K562 (cell line): ENCODE data around the gene KIF17. TPM values are rescaled to one million over a fixed set of nuclear protein-coding genes. Genes with fewer than 3 reads are reported as not detected.

ENCODE experiments used
- ATAC-seq: fragments of 200-7000 bp; cut with Tn5 transposase; 3 replicates; pipeline ENCODE4 v1.9.1; 2020; ENCODE audit warnings: moderate library complexity
- BruUV-seq: library from RNA; stranded (reverse); fragments of 400-500 nt; replicated peaks from 2 replicates; lab custom pipeline; 2021; lab: Mats Ljungman, UMichigan
- CTCF ChIA-PET: fragments of 300-600 bp; formaldehyde crosslinking; extraction: SDS; loops from one replicate; lab custom pipeline; 2021; ENCODE audit warnings: low intra/inter-chr PET ratio; lab: Yijun Ruan, JAX
- POLR2A ChIA-PET: fragments of 300-600, 350-650 bp; sonication (Branson Sonifier 250); formaldehyde crosslinking; extraction: SDS; loops from one replicate; lab custom pipeline; 2021; ENCODE audit warnings: antibody characterized with exemption, inconsistent platforms; lab: Yijun Ruan, JAX
- DNase-seq, 4 experiments: peaks; one replicate each; pipeline versions ENCODE4 v3.0.0 to v3.0.0-alpha.2; 2011 to 2018; ENCODE audit warnings: low spot score in 3 of 4, mixed read lengths in 3 of 4; ENCODE audit errors: extremely low read depth in 1 of 4
- FAIRE-seq: peaks from 2 replicates; lab custom pipeline; 2011; peaks lifted over from hg19 to GRCh38; lab: Jason Lieb, UNC
- H2AFZ ChIP-seq: 2 replicates; pipeline ENCODE4 v1.6.0; 2011; ENCODE audit warnings: low read depth, low read length, control low read depth, inconsistent platforms
- H3K27ac ChIP-seq: fragments of 200-600 bp; 3 replicates; pipeline ENCODE4 v1.8.0; 2011; ENCODE audit warnings: low read depth, mild to moderate bottlenecking, control low read depth, inconsistent platforms, low read length, moderate library complexity, mixed read lengths; ENCODE audit errors: extremely low read depth
- H3K27me3 ChIP-seq, 2 experiments: fragments of 300-600 bp in 1 of 2; 2 replicates in 1 of 2; 3 replicates in 1 of 2; pipeline versions ENCODE4 v1.6.0 to v1.8.0; 2011; ENCODE audit warnings: inconsistent platforms in 2 of 2, low read length in 2 of 2, mild to moderate bottlenecking in 1 of 2, mixed read lengths in 1 of 2, moderate library complexity in 1 of 2; ENCODE audit not compliant: control insufficient read depth in 2 of 2, insufficient read depth in 2 of 2
- H3K36me3 ChIP-seq: fragments of 300-600 bp; 3 replicates; pipeline ENCODE4 v1.8.0; 2011; ENCODE audit warnings: mild to moderate bottlenecking, low read length, inconsistent platforms; ENCODE audit not compliant: control insufficient read depth, insufficient read depth
- H3K4me1 ChIP-seq, 2 experiments: fragments of 200-600 bp in 1 of 2; replicated peaks in 1 of 2; 2 replicates in 1 of 2; 3 replicates in 1 of 2; pipeline versions ENCODE4 v1.5.1 to v1.8.0; 2011; ENCODE audit warnings: inconsistent platforms in 2 of 2, low read length in 2 of 2, mild to moderate bottlenecking in 1 of 2, mixed read lengths in 1 of 2, moderate library complexity in 1 of 2; ENCODE audit not compliant: control insufficient read depth in 2 of 2, insufficient read depth in 2 of 2
- H3K4me2 ChIP-seq: 2 replicates; pipeline ENCODE4 v1.6.1; 2011; ENCODE audit warnings: low read length, control low read depth, inconsistent platforms, mixed read lengths; ENCODE audit not compliant: insufficient read depth
- H3K4me3 ChIP-seq: fragments of 200-600 bp; sonication (generic), shearing (Covaris generic); 2 replicates; pipeline ENCODE4 v1.5.1; 2016; ENCODE audit warnings: control low read depth, inconsistent platforms
- H3K79me2 ChIP-seq: fragments of 200-600 bp; 3 replicates; pipeline ENCODE4 v1.8.0; 2011; ENCODE audit warnings: low read length, inconsistent platforms; ENCODE audit not compliant: control insufficient read depth, insufficient read depth
- H3K9ac ChIP-seq, 2 experiments: 2 replicates each; pipeline versions ENCODE4 v1.6.0 to v1.6.1; 2011; ENCODE audit warnings: low read depth in 2 of 2, low read length in 2 of 2, control low read depth in 1 of 2, inconsistent platforms in 1 of 2, mild to moderate bottlenecking in 1 of 2, mixed read lengths in 1 of 2; ENCODE audit not compliant: insufficient read depth in 1 of 2
- H3K9me1 ChIP-seq: one replicate; pipeline ENCODE4 v1.6.0; 2011; ENCODE audit warnings: inconsistent platforms, mild to moderate bottlenecking, low read length, moderate library complexity; ENCODE audit not compliant: control insufficient read depth, insufficient read depth
- H3K9me3 ChIP-seq: replicated peaks from 2 replicates; pipeline ENCODE4 v1.5.1; 2011; ENCODE audit warnings: low read depth, low read length, inconsistent platforms; ENCODE audit not compliant: control insufficient read depth, insufficient read depth
- H4K20me1 ChIP-seq: replicated peaks from 2 replicates; pipeline ENCODE4 v1.6.1; 2011; ENCODE audit warnings: low read length, inconsistent platforms, mixed read lengths; ENCODE audit not compliant: control insufficient read depth, insufficient read depth
- ATF2 ChIP-seq: sonication (generic); formaldehyde crosslinking; IDR thresholded peaks from 2 replicates; pipeline ENCODE4 v1.8.1; 2022; ENCODE audit warnings: missing genetic modification reagents
- CGGBP1 ChIP-seq: fragments of 250-450 bp; sonication (Bioruptor Pico); IDR thresholded peaks from 2 replicates; pipeline ENCODE4 v1.9.0; 2021; ENCODE audit warnings: mild to moderate bottlenecking
- CREM ChIP-seq: IDR thresholded peaks from 2 replicates; pipeline ENCODE4 v1.6.1; 2014; ENCODE audit warnings: antibody characterized with exemption, low read depth
- FOSL1 ChIP-seq: fragments of 200-800 bp; sonication (Bioruptor generic); conservative IDR thresholded peaks from 2 replicates; pipeline ENCODE4 v1.6.1; 2016; ENCODE audit warnings: missing genetic modification characterization, missing compliant biosample characterization
- FUS ChIP-seq: fragments of 200-400 bp; formaldehyde crosslinking; optimal IDR thresholded peaks from 2 replicates; pipeline ENCODE3; 2017; ENCODE audit warnings: low read depth, low read length
- ILF3 ChIP-seq: fragments of 450-650 bp; IDR thresholded peaks from 2 replicates; pipeline ENCODE4 v1.6.1; 2018; ENCODE audit warnings: antibody characterized with exemption, mild to moderate bottlenecking, moderate library complexity, borderline replicate concordance
- PCBP1 ChIP-seq: fragments of 200-400 bp; formaldehyde crosslinking; IDR thresholded peaks from 2 replicates; pipeline ENCODE4 v1.6.1; 2018; ENCODE audit warnings: mild to moderate bottlenecking, low read depth, low read length; ENCODE audit not compliant: poor library complexity, severe bottlenecking
- ZBTB12 ChIP-seq: fragments of 250-450 bp; sonication (Bioruptor Pico); IDR thresholded peaks from 2 replicates; pipeline ENCODE4 v1.4.0; 2020
- ZNF184 ChIP-seq: sonication (generic); formaldehyde crosslinking; IDR thresholded peaks from 2 replicates; pipeline ENCODE4 v1.5.0; 2020; ENCODE audit warnings: missing genetic modification reagents
- ZNF239 ChIP-seq: fragments of 250-450 bp; sonication (Bioruptor Pico); IDR thresholded peaks from 2 replicates; pipeline ENCODE4 v1.4.0; 2020; ENCODE audit warnings: mild to moderate bottlenecking
- WGBS: fragments of 100-300 bp; shearing (Covaris generic); methylation state at CpG from one replicate; pipeline ENCODE4 v1.1.6; 2016; ENCODE audit warnings: low coverage, mixed read lengths; ENCODE audit not compliant: insufficient coverage; ENCODE audit errors: missing lambda C conversion rate; 5-methylcytosine and 5-hydroxymethylcytosine counted together
- in situ Hi-C: fragments of 300-500 bp; cut with MboI; formaldehyde crosslinking; loops from 4 replicates; pipeline ENCODE4 v1.15.0; 2018; ENCODE audit warnings: inconsistent platforms, mixed read lengths
- intact Hi-C: fragments of 100-400 bp; cut with micrococcal nuclease; formaldehyde crosslinking; loops from 2 replicates; pipeline ENCODE4 v1.14.2; 2022
- polyA plus RNA-seq, 8 experiments: library from polyadenylated mRNA; depleted of rRNA in 4 of 8; stranded (reverse) in 5 of 8; unstranded in 3 of 8; fragments of >200 nt; fragmentation: Nextera tagmentation in 2 of 8; fragmentation: Illumina TruSeq in 1 of 8; extraction: Ambion mirVana in 2 of 8; extraction: Trizol in 1 of 8; gene quantifications; 2 replicates each; pipeline versions ENCODE4 v1.2.1 to v1.2.3, GENCODE V29; 2011 to 2014; ENCODE audit warnings: inconsistent platforms in 1 of 8, missing spikeins in 1 of 8
- total RNA-seq, 7 experiments: library from RNA; depleted of rRNA in 6 of 7; stranded (reverse); fragments of >200 nt in 6 of 7; fragmentation: Illumina TruSeq in 2 of 7; extraction: Trizol in 2 of 7; gene quantifications; 2 replicates each; pipeline versions ENCODE4 v1.2.1 to v1.2.3, GENCODE V29; 2011 to 2021; ENCODE audit warnings: low replicate concordance in 1 of 7

KIF17 gene
- total and polyA plus RNA-seq, 9 of the 15 experiments (the other 6 are each of a cell fraction or from before 2014, with no cell fraction given): 0.04 to 0.47 (median 0.18) TPM; not detected in 5

GRCh38 chr1:20725189-20726117 lies 7.6 kb upstream of the KIF17 start:
- in situ Hi-C loops (no loop called here), intact Hi-C loops (no loop called here)
- H3K36me3 ChIP-seq: no peaks in the 10 kb centered on the region
- no peak for DNase-seq
- no peaks in the 10 kb centered on the region for H3K79me2 ChIP-seq
- BruUV-seq: no TSS peak
- ChIA-PET POLR2A (interaction anchor here (1.4 kb wide), 1 partner anchor 8 kb away, joined by 3 read pairs; no protein-coding TSS in a partner anchor), CTCF (no interaction called here)
- 28% methylated on average over 29 of the region's 29 CpGs for whole genome bisulfite sequencing
- H3K9me3 ChIP-seq: no peaks in the 10 kb centered on the region; the same call in 1 of the 2 replicates
- H2AFZ ChIP-seq: 0 out of 2 replicates have a peak overlapping the region, but pooled peaks have one; percentile 14
- no peak for ATAC-seq
- peaks cover 9% of the 10 kb centered on the region; the same call in 1 of the 2 replicates for H4K20me1 ChIP-seq
- H3K4me1 ChIP-seq: peaks cover 0 to 63% of the 10 kb centered on the region in 2 experiments; a peak in 2 of 5 replicates
- H3K27ac ChIP-seq: no peak overlapping the region; the same call in 2 of the 3 replicates
- no peaks in the 10 kb centered on the region for H3K9me1 ChIP-seq
- peaks cover 12 to 75% of the 10 kb centered on the region in 2 experiments; a peak in 4 of 5 replicates for H3K27me3 ChIP-seq
- no peak for FAIRE-seq
- H3K4me2 ChIP-seq: no peak overlapping the region
- no peak overlapping the region for H3K4me3 ChIP-seq
- peak overlapping the region in 1 of 2 experiments; percentile 53; a peak in 2 of 4 replicates for H3K9ac ChIP-seq
- TF ChIP-seq ZNF239 (no peak), ZNF184 (CRISPR knock-in tag) (no peak), FUS (no peak), CGGBP1 (CRISPR knock-in tag) (no peak), CREM (no peak), PCBP1 (no peak), ZBTB12 (CRISPR knock-in tag) (no peak), ATF2 (CRISPR knock-in tag) (no peak), ILF3 (no peak), FOSL1 (tag) (peak; percentile 62)
